WTC11 (cell line): ENCODE results near the gene GPR37. TPM values are rescaled to one million over a fixed set of nuclear protein-coding genes. Genes with fewer than 3 reads are reported as not detected.

Experiments used
- ATAC-seq: fragments of 200-7000 bp; cut with Tn5 transposase; 2 replicates; pipeline ENCODE4 v1.10.0; 2021; ENCODE audit warnings: mild to moderate bottlenecking, moderate library complexity
- CTCF ChIA-PET: fragments of 300-600 bp; sonication (Branson Sonifier 250); formaldehyde crosslinking; loops from one replicate; lab custom pipeline; 2021; ENCODE audit warnings: antibody characterized with exemption; lab: Charles Lee
- POLR2A ChIA-PET: fragments of 350-600 bp; sonication (Branson Sonifier 250); formaldehyde crosslinking; loops from one replicate; lab custom pipeline; 2021; ENCODE audit warnings: antibody characterized with exemption; lab: Charles Lee
- DNase-seq: peaks from one replicate; pipeline ENCODE4 v3.0.0; 2021; ENCODE audit warnings: low spot score
- H3K27ac Mint-ChIP-seq: 2 replicates; pipeline ENCODE4 v1.8.0; 2021; ENCODE audit warnings: mixed read lengths
- H3K27me3 Mint-ChIP-seq: 2 replicates; pipeline ENCODE4 v1.8.0; 2021; ENCODE audit warnings: low read depth, mild to moderate bottlenecking, moderate library complexity, mixed read lengths
- H3K36me3 Mint-ChIP-seq: 2 replicates; pipeline ENCODE4 v1.8.0; 2021; ENCODE audit warnings: mixed read lengths
- H3K4me1 Mint-ChIP-seq: 2 replicates; pipeline ENCODE4 v1.8.0; 2022; ENCODE audit warnings: mixed read lengths
- H3K4me3 Mint-ChIP-seq: 2 replicates; pipeline ENCODE4 v1.8.0; 2021; ENCODE audit warnings: mild to moderate bottlenecking, moderate library complexity, mixed read lengths
- H3K9me3 Mint-ChIP-seq: 2 replicates; pipeline ENCODE4 v1.8.0; 2021; ENCODE audit warnings: mixed read lengths
- CREB1 ChIP-seq: sonication (generic); formaldehyde crosslinking; IDR thresholded peaks from 2 replicates; pipeline ENCODE4 v1.8.0; 2023; ENCODE audit warnings: mild to moderate bottlenecking, missing genetic modification reagents
- EMX1 ChIP-seq: fragments of 250-450 bp; sonication (Bioruptor Pico); IDR thresholded peaks from 2 replicates; pipeline ENCODE4 v1.8.0; 2021; ENCODE audit warnings: mild to moderate bottlenecking
- HMGA2 ChIP-seq: fragments of 250-450 bp; sonication (Bioruptor Pico); IDR thresholded peaks from 2 replicates; pipeline ENCODE4 v1.4.0; 2021; ENCODE audit warnings: mild to moderate bottlenecking, moderate library complexity
- JAZF1 ChIP-seq: fragments of 250-450 bp; sonication (Bioruptor Pico); IDR thresholded peaks from 2 replicates; pipeline ENCODE4 v1.9.0; 2021; ENCODE audit warnings: moderate library complexity, mild to moderate bottlenecking, inconsistent platforms
- MXD4 ChIP-seq: fragments of 250-450 bp; sonication (Bioruptor Pico); IDR thresholded peaks from 2 replicates; pipeline ENCODE4 v1.8.0; 2021; ENCODE audit warnings: mild to moderate bottlenecking, moderate library complexity, borderline replicate concordance
- NR1H2 ChIP-seq: sonication (generic); formaldehyde crosslinking; IDR thresholded peaks from 2 replicates; pipeline ENCODE4 v1.9.0; 2021; ENCODE audit warnings: mild to moderate bottlenecking, moderate library complexity, missing genetic modification reagents
- OVOL2 ChIP-seq: fragments of 250-450 bp; sonication (Bioruptor Pico); IDR thresholded peaks from 2 replicates; pipeline ENCODE4 v1.9.0; 2021; ENCODE audit warnings: mild to moderate bottlenecking, borderline replicate concordance
- SP1 ChIP-seq: sonication (generic); formaldehyde crosslinking; conservative IDR thresholded peaks from 2 replicates; pipeline ENCODE4 v1.8.1; 2022; ENCODE audit warnings: missing genetic modification reagents
- TEAD4 ChIP-seq: sonication (generic); formaldehyde crosslinking; IDR thresholded peaks from 2 replicates; pipeline ENCODE4 v1.8.0; 2022; ENCODE audit warnings: mild to moderate bottlenecking, missing genetic modification reagents
- ZNF263 ChIP-seq: sonication (generic); formaldehyde crosslinking; IDR thresholded peaks from 2 replicates; pipeline ENCODE4 v1.8.1; 2022; ENCODE audit warnings: low read depth, mild to moderate bottlenecking, moderate library complexity, missing genetic modification reagents
- total RNA-seq: library from RNA; stranded (reverse); gene quantifications from 3 replicates; pipeline ENCODE4 v1.2.3, GENCODE V29; 2021
- TF ChIP-seq, protein P1 (sequence below): sonication (generic); formaldehyde crosslinking; IDR thresholded peaks from 2 replicates; pipeline ENCODE4 v1.8.1; 2023; ENCODE audit warnings: mild to moderate bottlenecking, missing genetic modification reagents, borderline replicate concordance
- TF ChIP-seq, protein P2 (sequence below): sonication (generic); formaldehyde crosslinking; IDR thresholded peaks from 2 replicates; pipeline ENCODE4 v1.8.0; 2022; ENCODE audit warnings: missing genetic modification reagents
- TF ChIP-seq, protein P3 (sequence below): sonication (generic); formaldehyde crosslinking; IDR thresholded peaks from 2 replicates; pipeline ENCODE4 v1.8.1; 2022; ENCODE audit warnings: missing genetic modification reagents, borderline replicate concordance
- TF ChIP-seq, protein P4 (sequence below): sonication (generic); formaldehyde crosslinking; IDR thresholded peaks from 2 replicates; pipeline ENCODE4 v1.8.0; 2023; ENCODE audit warnings: missing genetic modification reagents
- TF ChIP-seq, protein P5 (sequence below): fragments of 250-450 bp; sonication (Bioruptor Pico); IDR thresholded peaks from 2 replicates; pipeline ENCODE4 v1.9.0; 2021; ENCODE audit warnings: moderate library complexity, mild to moderate bottlenecking, inconsistent platforms, borderline replicate concordance
- TF ChIP-seq, protein P6 (sequence below): sonication (generic); formaldehyde crosslinking; IDR thresholded peaks from 2 replicates; pipeline ENCODE4 v1.8.0; 2022; ENCODE audit warnings: mild to moderate bottlenecking, missing genetic modification reagents
- TF ChIP-seq, protein P7 (sequence below): sonication (generic); formaldehyde crosslinking; IDR thresholded peaks from 2 replicates; pipeline ENCODE4 v1.8.1; 2022; ENCODE audit warnings: low read depth, mild to moderate bottlenecking, moderate library complexity, missing genetic modification reagents, borderline replicate concordance
- TF ChIP-seq, protein P8 (sequence below): fragments of 250-450 bp; sonication (Bioruptor Pico); conservative IDR thresholded peaks from 2 replicates; pipeline ENCODE4 v1.9.0; 2021; ENCODE audit warnings: mild to moderate bottlenecking
- TF ChIP-seq, protein P9 (sequence below): sonication (generic); formaldehyde crosslinking; IDR thresholded peaks from 2 replicates; pipeline ENCODE4 v1.8.1; 2023; ENCODE audit warnings: mild to moderate bottlenecking, missing genetic modification reagents

Gene GPR37
- total RNA-seq, 1 experiment from 2014 or later, result 20.4 TPM

DNA sequence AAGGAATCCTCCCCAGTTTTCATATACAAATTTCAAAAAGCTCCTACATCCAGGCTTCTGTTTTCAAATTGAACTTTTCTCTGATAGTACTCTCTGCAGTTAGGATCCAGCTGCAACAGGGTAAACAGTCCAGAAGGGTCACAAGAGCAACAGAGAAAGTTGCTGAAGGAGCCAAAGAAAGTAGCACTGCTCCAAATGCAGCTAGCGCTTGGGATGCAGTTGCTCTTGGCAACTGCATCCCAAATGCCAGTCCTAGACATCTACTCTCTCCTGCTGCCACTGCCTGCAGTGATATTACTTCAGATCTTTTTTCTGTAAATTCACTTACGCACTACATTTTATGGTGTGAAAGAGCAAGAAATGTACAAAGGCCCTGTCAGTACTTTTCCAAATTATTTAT is 14.6 kb downstream of the GPR37 start (continued):
- TF ChIP-seq, protein P1, sequence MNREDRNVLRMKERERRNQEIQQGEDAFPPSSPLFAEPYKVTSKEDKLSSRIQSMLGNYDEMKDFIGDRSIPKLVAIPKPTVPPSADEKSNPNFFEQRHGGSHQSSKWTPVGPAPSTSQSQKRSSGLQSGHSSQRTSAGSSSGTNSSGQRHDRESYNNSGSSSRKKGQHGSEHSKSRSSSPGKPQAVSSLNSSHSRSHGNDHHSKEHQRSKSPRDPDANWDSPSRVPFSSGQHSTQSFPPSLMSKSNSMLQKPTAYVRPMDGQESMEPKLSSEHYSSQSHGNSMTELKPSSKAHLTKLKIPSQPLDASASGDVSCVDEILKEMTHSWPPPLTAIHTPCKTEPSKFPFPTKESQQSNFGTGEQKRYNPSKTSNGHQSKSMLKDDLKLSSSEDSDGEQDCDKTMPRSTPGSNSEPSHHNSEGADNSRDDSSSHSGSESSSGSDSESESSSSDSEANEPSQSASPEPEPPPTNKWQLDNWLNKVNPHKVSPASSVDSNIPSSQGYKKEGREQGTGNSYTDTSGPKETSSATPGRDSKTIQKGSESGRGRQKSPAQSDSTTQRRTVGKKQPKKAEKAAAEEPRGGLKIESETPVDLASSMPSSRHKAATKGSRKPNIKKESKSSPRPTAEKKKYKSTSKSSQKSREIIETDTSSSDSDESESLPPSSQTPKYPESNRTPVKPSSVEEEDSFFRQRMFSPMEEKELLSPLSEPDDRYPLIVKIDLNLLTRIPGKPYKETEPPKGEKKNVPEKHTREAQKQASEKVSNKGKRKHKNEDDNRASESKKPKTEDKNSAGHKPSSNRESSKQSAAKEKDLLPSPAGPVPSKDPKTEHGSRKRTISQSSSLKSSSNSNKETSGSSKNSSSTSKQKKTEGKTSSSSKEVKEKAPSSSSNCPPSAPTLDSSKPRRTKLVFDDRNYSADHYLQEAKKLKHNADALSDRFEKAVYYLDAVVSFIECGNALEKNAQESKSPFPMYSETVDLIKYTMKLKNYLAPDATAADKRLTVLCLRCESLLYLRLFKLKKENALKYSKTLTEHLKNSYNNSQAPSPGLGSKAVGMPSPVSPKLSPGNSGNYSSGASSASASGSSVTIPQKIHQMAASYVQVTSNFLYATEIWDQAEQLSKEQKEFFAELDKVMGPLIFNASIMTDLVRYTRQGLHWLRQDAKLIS (CRISPR knock-in tag), result no peak
- TF ChIP-seq ZNF263 (CRISPR knock-in tag) (no peak), OVOL2 (no peak), SP1 (CRISPR knock-in tag) (no peak)
- TF ChIP-seq, protein P2, sequence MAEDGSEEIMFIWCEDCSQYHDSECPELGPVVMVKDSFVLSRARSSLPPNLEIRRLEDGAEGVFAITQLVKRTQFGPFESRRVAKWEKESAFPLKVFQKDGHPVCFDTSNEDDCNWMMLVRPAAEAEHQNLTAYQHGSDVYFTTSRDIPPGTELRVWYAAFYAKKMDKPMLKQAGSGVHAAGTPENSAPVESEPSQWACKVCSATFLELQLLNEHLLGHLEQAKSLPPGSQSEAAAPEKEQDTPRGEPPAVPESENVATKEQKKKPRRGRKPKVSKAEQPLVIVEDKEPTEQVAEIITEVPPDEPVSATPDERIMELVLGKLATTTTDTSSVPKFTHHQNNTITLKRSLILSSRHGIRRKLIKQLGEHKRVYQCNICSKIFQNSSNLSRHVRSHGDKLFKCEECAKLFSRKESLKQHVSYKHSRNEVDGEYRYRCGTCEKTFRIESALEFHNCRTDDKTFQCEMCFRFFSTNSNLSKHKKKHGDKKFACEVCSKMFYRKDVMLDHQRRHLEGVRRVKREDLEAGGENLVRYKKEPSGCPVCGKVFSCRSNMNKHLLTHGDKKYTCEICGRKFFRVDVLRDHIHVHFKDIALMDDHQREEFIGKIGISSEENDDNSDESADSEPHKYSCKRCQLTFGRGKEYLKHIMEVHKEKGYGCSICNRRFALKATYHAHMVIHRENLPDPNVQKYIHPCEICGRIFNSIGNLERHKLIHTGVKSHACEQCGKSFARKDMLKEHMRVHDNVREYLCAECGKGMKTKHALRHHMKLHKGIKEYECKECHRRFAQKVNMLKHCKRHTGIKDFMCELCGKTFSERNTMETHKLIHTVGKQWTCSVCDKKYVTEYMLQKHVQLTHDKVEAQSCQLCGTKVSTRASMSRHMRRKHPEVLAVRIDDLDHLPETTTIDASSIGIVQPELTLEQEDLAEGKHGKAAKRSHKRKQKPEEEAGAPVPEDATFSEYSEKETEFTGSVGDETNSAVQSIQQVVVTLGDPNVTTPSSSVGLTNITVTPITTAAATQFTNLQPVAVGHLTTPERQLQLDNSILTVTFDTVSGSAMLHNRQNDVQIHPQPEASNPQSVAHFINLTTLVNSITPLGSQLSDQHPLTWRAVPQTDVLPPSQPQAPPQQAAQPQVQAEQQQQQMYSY (CRISPR knock-in tag), result no peak

DNA sequence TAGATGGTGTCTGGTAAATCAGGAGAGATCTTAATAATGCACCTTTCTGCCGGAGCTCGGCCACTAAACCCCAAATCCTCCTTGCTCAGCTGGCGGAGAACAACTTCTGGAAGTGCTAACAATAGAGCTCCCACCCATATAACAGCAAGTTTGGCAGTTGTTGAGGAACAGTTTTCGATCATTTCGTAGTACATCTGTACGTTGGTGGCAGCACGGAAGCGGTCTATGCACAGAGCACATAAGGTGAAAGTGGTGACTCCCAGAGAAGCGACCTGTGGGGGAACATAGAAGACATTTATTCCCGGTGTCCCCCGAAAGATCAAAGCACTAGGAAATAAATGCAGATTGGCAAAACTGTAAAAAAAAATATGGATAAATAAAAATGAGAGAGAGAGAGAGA is 18.5 kb downstream of the GPR37 start:
- no peak for ATAC-seq
- ChIA-PET CTCF (no interaction called here), POLR2A (interaction anchor here (0.7 kb wide), 1 partner anchor 243 kb away, joined by 3 read pairs; no protein-coding TSS in a partner anchor)
- H3K9me3 Mint-ChIP-seq, result no peaks in the 10 kb centered on the region
- H3K36me3 Mint-ChIP-seq, result peaks cover 3% of the 10 kb centered on the region
- no peaks in the 10 kb centered on the region for H3K27me3 Mint-ChIP-seq
- DNase-seq, result no peak
- 0 out of 2 replicates have a peak overlapping the region, but pooled peaks have one; percentile 54 for H3K27ac Mint-ChIP-seq
- H3K4me3 Mint-ChIP-seq, result no peak overlapping the region
- peaks cover 39% of the 10 kb centered on the region for H3K4me1 Mint-ChIP-seq
- TF ChIP-seq TEAD4 (no peak), HMGA2 (CRISPR knock-in tag) (no peak), NR1H2 (CRISPR knock-in tag) (no peak), CREB1 (CRISPR knock-in tag) (no peak), EMX1 (CRISPR knock-in tag) (no peak), MXD4 (CRISPR knock-in tag) (no peak), JAZF1 (CRISPR knock-in tag) (no peak), ZNF263 (CRISPR knock-in tag) (no peak)
- TF ChIP-seq, protein P3, sequence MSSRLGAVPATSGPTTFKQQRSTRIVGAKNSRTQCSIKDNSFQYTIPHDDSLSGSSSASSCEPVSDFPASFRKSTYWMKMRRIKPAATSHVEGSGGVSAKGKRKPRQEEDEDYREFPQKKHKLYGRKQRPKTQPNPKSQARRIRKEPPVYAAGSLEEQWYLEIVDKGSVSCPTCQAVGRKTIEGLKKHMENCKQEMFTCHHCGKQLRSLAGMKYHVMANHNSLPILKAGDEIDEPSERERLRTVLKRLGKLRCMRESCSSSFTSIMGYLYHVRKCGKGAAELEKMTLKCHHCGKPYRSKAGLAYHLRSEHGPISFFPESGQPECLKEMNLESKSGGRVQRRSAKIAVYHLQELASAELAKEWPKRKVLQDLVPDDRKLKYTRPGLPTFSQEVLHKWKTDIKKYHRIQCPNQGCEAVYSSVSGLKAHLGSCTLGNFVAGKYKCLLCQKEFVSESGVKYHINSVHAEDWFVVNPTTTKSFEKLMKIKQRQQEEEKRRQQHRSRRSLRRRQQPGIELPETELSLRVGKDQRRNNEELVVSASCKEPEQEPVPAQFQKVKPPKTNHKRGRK (CRISPR knock-in tag), result no peak
- TF ChIP-seq, protein P4, sequence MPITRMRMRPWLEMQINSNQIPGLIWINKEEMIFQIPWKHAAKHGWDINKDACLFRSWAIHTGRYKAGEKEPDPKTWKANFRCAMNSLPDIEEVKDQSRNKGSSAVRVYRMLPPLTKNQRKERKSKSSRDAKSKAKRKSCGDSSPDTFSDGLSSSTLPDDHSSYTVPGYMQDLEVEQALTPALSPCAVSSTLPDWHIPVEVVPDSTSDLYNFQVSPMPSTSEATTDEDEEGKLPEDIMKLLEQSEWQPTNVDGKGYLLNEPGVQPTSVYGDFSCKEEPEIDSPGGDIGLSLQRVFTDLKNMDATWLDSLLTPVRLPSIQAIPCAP (CRISPR knock-in tag), result no peak
- TF ChIP-seq, protein P5, sequence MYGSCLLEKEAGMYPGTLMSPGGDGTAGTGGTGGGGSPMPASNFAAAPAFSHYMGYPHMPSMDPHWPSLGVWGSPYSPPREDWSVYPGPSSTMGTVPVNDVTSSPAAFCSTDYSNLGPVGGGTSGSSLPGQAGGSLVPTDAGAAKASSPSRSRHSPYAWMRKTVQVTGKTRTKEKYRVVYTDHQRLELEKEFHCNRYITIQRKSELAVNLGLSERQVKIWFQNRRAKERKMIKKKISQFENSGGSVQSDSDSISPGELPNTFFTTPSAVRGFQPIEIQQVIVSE (CRISPR knock-in tag), result no peak
- TF ChIP-seq, protein P6, sequence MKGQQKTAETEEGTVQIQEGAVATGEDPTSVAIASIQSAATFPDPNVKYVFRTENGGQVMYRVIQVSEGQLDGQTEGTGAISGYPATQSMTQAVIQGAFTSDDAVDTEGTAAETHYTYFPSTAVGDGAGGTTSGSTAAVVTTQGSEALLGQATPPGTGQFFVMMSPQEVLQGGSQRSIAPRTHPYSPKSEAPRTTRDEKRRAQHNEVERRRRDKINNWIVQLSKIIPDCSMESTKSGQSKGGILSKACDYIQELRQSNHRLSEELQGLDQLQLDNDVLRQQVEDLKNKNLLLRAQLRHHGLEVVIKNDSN (CRISPR knock-in tag), result no peak
- TF ChIP-seq, protein P7, sequence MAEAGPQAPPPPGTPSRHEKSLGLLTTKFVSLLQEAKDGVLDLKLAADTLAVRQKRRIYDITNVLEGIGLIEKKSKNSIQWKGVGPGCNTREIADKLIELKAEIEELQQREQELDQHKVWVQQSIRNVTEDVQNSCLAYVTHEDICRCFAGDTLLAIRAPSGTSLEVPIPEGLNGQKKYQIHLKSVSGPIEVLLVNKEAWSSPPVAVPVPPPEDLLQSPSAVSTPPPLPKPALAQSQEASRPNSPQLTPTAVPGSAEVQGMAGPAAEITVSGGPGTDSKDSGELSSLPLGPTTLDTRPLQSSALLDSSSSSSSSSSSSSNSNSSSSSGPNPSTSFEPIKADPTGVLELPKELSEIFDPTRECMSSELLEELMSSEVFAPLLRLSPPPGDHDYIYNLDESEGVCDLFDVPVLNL (CRISPR knock-in tag), result no peak
- TF ChIP-seq, protein P8, sequence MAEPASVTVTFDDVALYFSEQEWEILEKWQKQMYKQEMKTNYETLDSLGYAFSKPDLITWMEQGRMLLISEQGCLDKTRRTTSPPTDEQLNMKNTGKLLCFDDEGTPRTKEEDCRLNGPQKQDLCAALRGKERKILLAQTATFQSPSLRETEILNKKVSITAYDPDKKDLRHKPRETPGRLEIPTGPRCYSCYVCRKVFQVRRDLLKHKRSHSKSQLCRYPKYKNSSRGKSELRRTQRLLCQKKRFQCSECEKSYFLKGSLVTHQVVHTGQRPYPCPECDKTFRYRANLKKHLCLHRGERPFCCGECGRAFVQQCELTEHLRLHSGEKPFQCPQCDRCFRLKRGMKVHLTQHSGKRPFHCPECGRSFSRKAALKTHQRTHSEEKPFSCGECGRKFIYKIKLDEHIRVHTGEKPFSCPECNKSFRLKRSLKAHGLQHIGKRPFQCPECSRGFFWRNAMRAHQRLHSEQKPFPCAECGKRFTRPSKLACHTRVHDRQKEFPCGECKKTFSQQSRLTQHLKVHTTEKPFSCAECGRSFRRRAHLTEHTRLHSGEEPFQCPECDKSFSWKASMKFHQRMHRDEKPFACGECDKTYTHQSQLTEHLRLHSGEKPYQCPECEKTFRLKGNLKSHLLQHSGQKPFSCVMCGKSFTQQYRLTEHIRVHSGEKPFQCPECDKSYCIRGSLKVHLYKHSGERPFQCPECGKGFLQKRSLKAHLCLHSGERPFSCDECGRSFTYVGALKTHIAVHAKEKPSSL (CRISPR knock-in tag), result no peak
- TF ChIP-seq, protein P9, sequence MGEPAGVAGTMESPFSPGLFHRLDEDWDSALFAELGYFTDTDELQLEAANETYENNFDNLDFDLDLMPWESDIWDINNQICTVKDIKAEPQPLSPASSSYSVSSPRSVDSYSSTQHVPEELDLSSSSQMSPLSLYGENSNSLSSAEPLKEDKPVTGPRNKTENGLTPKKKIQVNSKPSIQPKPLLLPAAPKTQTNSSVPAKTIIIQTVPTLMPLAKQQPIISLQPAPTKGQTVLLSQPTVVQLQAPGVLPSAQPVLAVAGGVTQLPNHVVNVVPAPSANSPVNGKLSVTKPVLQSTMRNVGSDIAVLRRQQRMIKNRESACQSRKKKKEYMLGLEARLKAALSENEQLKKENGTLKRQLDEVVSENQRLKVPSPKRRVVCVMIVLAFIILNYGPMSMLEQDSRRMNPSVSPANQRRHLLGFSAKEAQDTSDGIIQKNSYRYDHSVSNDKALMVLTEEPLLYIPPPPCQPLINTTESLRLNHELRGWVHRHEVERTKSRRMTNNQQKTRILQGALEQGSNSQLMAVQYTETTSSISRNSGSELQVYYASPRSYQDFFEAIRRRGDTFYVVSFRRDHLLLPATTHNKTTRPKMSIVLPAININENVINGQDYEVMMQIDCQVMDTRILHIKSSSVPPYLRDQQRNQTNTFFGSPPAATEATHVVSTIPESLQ (CRISPR knock-in tag), result no peak
